ENCODE data around the gene TPP2.
A peak's percentile ranks its signal among the peaks of the same experiment; 100 is the strongest.

TPP2 gene

DNA sequence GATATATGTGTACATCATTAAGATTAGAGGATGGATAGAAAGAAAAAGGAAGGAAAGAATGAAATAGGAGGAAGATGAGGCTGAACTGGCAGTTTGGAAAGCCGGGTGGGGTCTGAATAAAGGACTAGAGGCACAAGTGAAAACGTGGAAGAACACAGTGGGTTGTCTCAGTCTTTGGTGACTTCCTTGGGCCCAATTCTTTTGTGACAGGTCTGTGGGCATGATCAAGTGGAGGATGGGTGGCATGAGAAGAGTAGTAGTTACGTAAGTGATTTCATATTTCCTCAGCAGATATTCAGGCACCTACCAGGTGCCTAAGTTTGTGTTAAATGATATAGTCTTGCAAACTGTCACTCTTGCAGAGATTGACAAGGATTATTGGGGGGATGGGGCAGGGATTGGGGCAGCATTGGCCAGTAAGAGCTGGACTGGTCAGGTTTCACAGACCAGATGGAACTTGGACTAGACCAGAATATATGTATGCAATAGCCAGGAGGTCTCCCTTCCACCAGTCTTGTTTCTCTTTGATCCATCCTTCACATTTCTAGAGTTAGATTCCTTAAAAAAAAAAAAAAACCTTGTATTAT, 2.7 kb downstream of the TPP2 start:
- no peak overlapping the region for H3K9ac ChIP-seq (ENCODE audit: low read length)
- H3K27ac ChIP-seq (ENCODE audit: low read length): no peak overlapping the region
- H3K79me2 ChIP-seq (ENCODE audit: low read length): peaks cover 95% of the 10 kb centered on the region
- peaks cover 66% of the 10 kb centered on the region for H4K20me1 ChIP-seq (ENCODE audit: insufficient read depth, low read length)
- no peak overlapping the region for H3K4me3 ChIP-seq (ENCODE audit: low read length)
- H2AFZ ChIP-seq (ENCODE audit: low read depth, low read length): no peak overlapping the region
- H3K4me2 ChIP-seq (ENCODE audit: low read length): peak overlapping the region; percentile 4; the same call in 1 of the 2 replicates
- no peak for TF ChIP-seq EZH2phosphoT487 (IDR thresholded peaks at IDR 0.05; ENCODE audit: low read depth)
- TF ChIP-seq, protein P1, sequence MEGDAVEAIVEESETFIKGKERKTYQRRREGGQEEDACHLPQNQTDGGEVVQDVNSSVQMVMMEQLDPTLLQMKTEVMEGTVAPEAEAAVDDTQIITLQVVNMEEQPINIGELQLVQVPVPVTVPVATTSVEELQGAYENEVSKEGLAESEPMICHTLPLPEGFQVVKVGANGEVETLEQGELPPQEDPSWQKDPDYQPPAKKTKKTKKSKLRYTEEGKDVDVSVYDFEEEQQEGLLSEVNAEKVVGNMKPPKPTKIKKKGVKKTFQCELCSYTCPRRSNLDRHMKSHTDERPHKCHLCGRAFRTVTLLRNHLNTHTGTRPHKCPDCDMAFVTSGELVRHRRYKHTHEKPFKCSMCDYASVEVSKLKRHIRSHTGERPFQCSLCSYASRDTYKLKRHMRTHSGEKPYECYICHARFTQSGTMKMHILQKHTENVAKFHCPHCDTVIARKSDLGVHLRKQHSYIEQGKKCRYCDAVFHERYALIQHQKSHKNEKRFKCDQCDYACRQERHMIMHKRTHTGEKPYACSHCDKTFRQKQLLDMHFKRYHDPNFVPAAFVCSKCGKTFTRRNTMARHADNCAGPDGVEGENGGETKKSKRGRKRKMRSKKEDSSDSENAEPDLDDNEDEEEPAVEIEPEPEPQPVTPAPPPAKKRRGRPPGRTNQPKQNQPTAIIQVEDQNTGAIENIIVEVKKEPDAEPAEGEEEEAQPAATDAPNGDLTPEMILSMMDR (IDR thresholded peaks at IDR 0.05; ENCODE audit: low read depth, low read length): no peak
- H3K27me3 ChIP-seq (ENCODE audit: low read depth, low read length): no peaks in the 10 kb centered on the region
- no peaks in the 10 kb centered on the region for H3K9me3 ChIP-seq (ENCODE audit: insufficient read depth, low read length)
- H3K4me1 ChIP-seq (ENCODE audit: low read length): peaks cover 24% of the 10 kb centered on the region
- H3K36me3 ChIP-seq (replicated peaks; ENCODE audit: low read depth, low read length): peaks cover 24% of the 10 kb centered on the region

DNA sequence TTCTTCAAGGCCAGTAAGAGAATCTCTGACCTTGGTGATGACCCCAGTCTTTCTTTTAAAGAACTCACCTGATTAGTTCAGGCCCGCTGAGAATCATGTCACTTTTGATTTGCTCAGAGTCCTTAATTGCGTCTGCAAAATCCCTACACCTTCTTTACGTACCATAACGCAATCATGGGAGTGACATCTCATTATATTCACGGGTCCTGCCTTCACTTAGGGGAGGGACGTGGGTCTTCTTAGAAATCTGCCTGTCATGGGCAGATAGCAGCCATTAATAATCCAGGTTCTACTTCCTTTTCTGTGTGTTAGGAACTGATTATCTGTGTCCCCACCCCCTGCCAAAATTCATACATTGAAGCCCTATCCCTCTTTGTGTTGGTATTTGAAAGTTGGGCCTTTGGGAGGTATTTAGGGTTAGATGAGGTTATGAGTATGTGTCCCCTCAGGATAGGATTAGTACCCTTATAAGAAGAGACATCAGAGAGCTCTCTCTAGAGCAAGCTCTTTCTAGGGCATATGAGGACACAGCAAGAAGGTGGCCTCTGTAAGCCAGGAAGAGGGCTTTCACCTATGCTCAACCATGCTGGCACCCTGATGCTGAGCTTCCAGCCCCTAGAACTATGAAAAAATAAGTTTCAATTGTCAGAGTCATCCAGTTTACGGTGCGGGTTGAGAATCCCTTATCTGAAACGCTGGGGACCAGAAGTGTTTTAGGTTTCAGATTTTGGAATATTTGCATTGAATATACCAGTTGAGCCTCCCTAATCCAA, 9.9 kb downstream of the TPP2 start:
- H4K20me1 ChIP-seq (ENCODE audit: insufficient read depth, low read length): peaks cover 42% of the 10 kb centered on the region

DNA sequence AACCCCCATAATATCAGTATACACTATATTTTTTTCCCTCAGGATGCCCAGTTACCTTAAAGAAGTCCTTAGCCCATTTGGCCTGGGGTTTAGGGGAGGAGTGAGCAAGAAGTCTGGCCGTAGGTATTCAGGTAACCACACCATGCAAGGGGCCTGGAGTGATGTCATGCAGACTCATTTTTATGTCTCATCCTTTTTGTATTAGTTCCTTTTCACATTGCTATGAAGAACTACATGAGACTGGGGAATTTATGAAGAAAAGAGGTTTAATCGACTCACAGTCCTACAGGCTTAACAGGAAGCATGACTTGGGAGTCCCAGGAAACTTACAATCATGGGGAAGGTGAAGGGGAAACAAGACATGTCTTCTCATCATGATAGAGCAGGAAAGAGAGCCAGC, 12.2 kb downstream of the TPP2 start:
- Histone ChIP-seq H3K79me2 (ENCODE audit: low read length) (peaks cover 88% of the 10 kb centered on the region), H2AFZ (ENCODE audit: low read depth, low read length) (no peak overlapping the region), H4K20me1 (ENCODE audit: insufficient read depth, low read length) (peaks cover 31% of the 10 kb centered on the region), H3K27ac (ENCODE audit: low read length) (no peak overlapping the region), H3K9me3 (ENCODE audit: insufficient read depth, low read length) (no peaks in the 10 kb centered on the region), H3K27me3 (ENCODE audit: low read depth, low read length) (no peaks in the 10 kb centered on the region), H3K4me2 (ENCODE audit: low read length) (no peak overlapping the region), H3K9ac (ENCODE audit: low read length) (no peak overlapping the region), H3K4me1 (ENCODE audit: low read length) (no peaks in the 10 kb centered on the region), H3K36me3 (replicated peaks; ENCODE audit: low read depth, low read length) (peaks cover 60% of the 10 kb centered on the region), H3K4me3 (ENCODE audit: low read length) (no peak overlapping the region)
- TF ChIP-seq, protein P1 (IDR thresholded peaks at IDR 0.05; ENCODE audit: low read depth, low read length): no peak
- no peak for TF ChIP-seq EZH2phosphoT487 (IDR thresholded peaks at IDR 0.05; ENCODE audit: low read depth)

More for the DNA sequence above, 9.9 kb downstream of the TPP2 start:
- H3K9me3 ChIP-seq (ENCODE audit: insufficient read depth, low read length): no peaks in the 10 kb centered on the region
- H3K4me2 ChIP-seq (ENCODE audit: low read length): no peak overlapping the region
- no peaks in the 10 kb centered on the region for H3K4me1 ChIP-seq (ENCODE audit: low read length)
- H3K27me3 ChIP-seq (ENCODE audit: low read depth, low read length): no peaks in the 10 kb centered on the region
- H3K4me3 ChIP-seq (ENCODE audit: low read length): no peak overlapping the region
- peaks cover 68% of the 10 kb centered on the region for H3K36me3 ChIP-seq (replicated peaks; ENCODE audit: low read depth, low read length)
- H2AFZ ChIP-seq (ENCODE audit: low read depth, low read length): no peak overlapping the region
- TF ChIP-seq, protein P1 (IDR thresholded peaks at IDR 0.05; ENCODE audit: low read depth, low read length): no peak
- no peak for TF ChIP-seq EZH2phosphoT487 (IDR thresholded peaks at IDR 0.05; ENCODE audit: low read depth)
- peaks cover 90% of the 10 kb centered on the region for H3K79me2 ChIP-seq (ENCODE audit: low read length)
- H3K27ac ChIP-seq (ENCODE audit: low read length): no peak overlapping the region
- H3K9ac ChIP-seq (ENCODE audit: low read length): no peak overlapping the region

DNA sequence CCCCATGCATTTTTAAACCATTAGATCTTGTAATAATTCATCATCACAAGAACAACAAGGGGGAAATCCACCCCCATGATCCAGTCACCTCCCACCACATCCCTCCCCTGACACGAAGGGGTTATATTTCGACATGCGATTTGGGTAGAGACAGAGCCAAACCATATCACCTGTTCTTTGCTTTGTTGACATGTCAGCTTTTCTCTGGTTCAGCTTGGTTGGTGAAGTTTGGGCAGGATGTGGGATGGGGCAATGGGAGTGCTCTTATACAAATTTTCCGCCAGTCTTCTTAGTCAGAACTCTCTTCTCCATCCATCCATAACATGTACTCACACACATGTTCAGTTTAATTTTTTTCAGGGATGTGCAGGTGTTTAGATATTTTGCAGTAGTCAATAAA, 12.9 kb downstream of the TPP2 start:
- peaks cover 86% of the 10 kb centered on the region for H3K79me2 ChIP-seq (ENCODE audit: low read length)
- H3K9me3 ChIP-seq (ENCODE audit: insufficient read depth, low read length): no peaks in the 10 kb centered on the region
- H3K4me1 ChIP-seq (ENCODE audit: low read length): no peaks in the 10 kb centered on the region
- no peak overlapping the region for H3K9ac ChIP-seq (ENCODE audit: low read length)
- no peak overlapping the region for H2AFZ ChIP-seq (ENCODE audit: low read depth, low read length)
- H3K36me3 ChIP-seq (replicated peaks; ENCODE audit: low read depth, low read length): peaks cover 62% of the 10 kb centered on the region
- no peak overlapping the region for H3K4me2 ChIP-seq (ENCODE audit: low read length)
- H3K27ac ChIP-seq (ENCODE audit: low read length): no peak overlapping the region
- no peak overlapping the region for H3K4me3 ChIP-seq (ENCODE audit: low read length)
- H3K27me3 ChIP-seq (ENCODE audit: low read depth, low read length): no peaks in the 10 kb centered on the region
- no peak for TF ChIP-seq EZH2phosphoT487 (IDR thresholded peaks at IDR 0.05; ENCODE audit: low read depth)
- TF ChIP-seq, protein P1 (IDR thresholded peaks at IDR 0.05; ENCODE audit: low read depth, low read length): no peak
- H4K20me1 ChIP-seq (ENCODE audit: insufficient read depth, low read length): peaks cover 24% of the 10 kb centered on the region
